RWPE1 (cell line): Measurements from ENCODE around the gene SLC12A7.

Experiments
- CTCF ChIA-PET: fragments of 350-600 bp; sonication (Branson Sonifier 250); formaldehyde crosslinking; extraction: SDS; loops from one replicate; lab custom pipeline; 2021; lab: Yijun Ruan, JAX
- POLR2A ChIA-PET: fragments of 400-600 bp; formaldehyde crosslinking; extraction: SDS; loops from one replicate; lab custom pipeline; 2020; ENCODE audit warnings: antibody characterized with exemption; ENCODE audit not compliant: low non-redundant PET; lab: Yijun Ruan, JAX
- DNase-seq: peaks from one replicate; pipeline ENCODE4 v3.0.0; 2012; ENCODE audit warnings: low spot score
- H3K27ac ChIP-seq: fragments of 450-650 bp; 2 replicates; pipeline ENCODE4 v1.5.1; 2017
- CTCF ChIP-seq: fragments of 450-650 bp; conservative IDR thresholded peaks from 2 replicates; pipeline ENCODE4 v1.5.1; 2017; ENCODE audit warnings: low read depth, mild to moderate bottlenecking

The SLC12A7 gene

GRCh38 chr5:1037671-1038416, 74.0 kb downstream of the SLC12A7 start:
- POLR2A ChIA-PET = no interaction called here
- DNase-seq = no peak
- no peak overlapping the region for H3K27ac ChIP-seq
- CTCF ChIA-PET = interaction anchor here (0.5 kb wide), 1 partner anchor 117 kb away, joined by 5 read pairs; no protein-coding TSS in a partner anchor
- no peak for TF ChIP-seq CTCF

GRCh38 chr5:1037123-1037670, 74.7 kb downstream of the SLC12A7 start:
- no peak overlapping the region for H3K27ac ChIP-seq
- CTCF ChIA-PET = interaction anchor here (0.5 kb wide), 1 partner anchor 116 kb away, joined by 5 read pairs; no protein-coding TSS in a partner anchor
- no peak for DNase-seq
- TF ChIP-seq CTCF = no peak
- POLR2A ChIA-PET = no interaction called here

GRCh38 chr5:1036504-1037122, 75.2 kb downstream of the SLC12A7 start:
- CTCF ChIA-PET = no interaction called here
- DNase-seq = no peak
- no peak for TF ChIP-seq CTCF
- POLR2A ChIA-PET = no interaction called here
- H3K27ac ChIP-seq = no peak overlapping the region

- ChIA-PET CTCF (no interaction called here), POLR2A (no interaction called here)
- TF ChIP-seq CTCF = no peak
- no peak overlapping the region for H3K27ac ChIP-seq
- no peak for DNase-seq
These were observed 76.2 kb downstream of the SLC12A7 start for GRCh38 chr5:1035421-1036405.

- ChIA-PET POLR2A (no interaction called here), CTCF (no interaction called here)
- H3K27ac ChIP-seq = no peak overlapping the region
- DNase-seq = no peak
- TF ChIP-seq CTCF = no peak
These were observed 76.9 kb downstream of the SLC12A7 start for GRCh38 chr5:1034986-1035385.
